ENCODE results near the gene AMFR.

Gene AMFR

DNA sequence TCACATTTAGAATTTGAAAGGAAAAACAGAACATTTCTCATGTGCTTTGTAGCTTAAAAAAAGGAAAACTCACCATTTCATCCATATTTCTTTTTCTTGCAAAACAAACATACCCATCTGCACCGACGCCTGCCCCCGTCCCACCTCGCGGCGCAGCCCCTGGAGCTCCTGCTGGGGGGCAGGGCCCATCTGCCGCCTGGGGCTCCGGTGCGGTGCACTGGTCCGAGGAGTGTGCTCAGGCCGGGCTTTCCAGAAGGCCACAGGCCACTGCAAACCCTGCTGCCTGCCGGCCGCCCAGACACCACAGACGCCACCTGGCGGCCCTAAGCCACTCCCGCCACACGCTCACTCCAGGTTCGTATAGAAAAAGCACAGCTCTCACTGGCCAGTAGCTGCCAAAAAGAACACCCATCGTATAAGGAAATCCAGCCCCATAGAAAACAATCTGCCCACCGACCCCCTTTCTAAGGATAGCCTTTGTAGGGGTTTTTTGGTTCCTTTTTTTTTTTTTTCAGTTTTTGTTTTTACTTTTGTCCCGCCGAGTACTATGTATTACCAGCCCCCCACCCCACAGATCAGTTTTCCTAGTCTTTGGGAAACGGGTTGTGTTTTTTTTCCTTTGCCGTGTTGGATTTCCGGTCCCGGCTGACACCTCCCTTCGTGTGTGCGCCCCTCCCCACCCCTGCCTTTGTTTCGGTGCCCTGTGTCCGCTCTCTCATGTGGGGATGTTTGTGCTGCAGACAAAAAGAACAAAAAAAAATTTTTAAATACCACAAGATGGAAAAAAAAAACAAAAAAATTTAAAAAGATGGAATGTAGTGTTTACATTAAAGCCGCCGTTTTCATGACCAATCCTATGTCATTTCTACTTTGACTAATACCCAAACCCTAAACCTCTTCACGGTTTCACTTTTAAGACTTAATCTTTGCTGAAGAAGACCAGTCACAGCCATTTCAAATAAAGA is 68.8 kb downstream of the AMFR start:
- peak overlapping the region; percentile 53 for H3K4me3 ChIP-seq (ENCODE audit: control insufficient read depth, low read depth, low read length)
- TF ChIP-seq, protein P1, sequence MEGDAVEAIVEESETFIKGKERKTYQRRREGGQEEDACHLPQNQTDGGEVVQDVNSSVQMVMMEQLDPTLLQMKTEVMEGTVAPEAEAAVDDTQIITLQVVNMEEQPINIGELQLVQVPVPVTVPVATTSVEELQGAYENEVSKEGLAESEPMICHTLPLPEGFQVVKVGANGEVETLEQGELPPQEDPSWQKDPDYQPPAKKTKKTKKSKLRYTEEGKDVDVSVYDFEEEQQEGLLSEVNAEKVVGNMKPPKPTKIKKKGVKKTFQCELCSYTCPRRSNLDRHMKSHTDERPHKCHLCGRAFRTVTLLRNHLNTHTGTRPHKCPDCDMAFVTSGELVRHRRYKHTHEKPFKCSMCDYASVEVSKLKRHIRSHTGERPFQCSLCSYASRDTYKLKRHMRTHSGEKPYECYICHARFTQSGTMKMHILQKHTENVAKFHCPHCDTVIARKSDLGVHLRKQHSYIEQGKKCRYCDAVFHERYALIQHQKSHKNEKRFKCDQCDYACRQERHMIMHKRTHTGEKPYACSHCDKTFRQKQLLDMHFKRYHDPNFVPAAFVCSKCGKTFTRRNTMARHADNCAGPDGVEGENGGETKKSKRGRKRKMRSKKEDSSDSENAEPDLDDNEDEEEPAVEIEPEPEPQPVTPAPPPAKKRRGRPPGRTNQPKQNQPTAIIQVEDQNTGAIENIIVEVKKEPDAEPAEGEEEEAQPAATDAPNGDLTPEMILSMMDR (IDR thresholded peaks at IDR 0.05; ENCODE audit: control insufficient read depth, insufficient read depth, low read depth, low read length, missing control alignments): peak; percentile 95
- peak; percentile 37 for DNase-seq (ENCODE audit: low read depth)

DNA sequence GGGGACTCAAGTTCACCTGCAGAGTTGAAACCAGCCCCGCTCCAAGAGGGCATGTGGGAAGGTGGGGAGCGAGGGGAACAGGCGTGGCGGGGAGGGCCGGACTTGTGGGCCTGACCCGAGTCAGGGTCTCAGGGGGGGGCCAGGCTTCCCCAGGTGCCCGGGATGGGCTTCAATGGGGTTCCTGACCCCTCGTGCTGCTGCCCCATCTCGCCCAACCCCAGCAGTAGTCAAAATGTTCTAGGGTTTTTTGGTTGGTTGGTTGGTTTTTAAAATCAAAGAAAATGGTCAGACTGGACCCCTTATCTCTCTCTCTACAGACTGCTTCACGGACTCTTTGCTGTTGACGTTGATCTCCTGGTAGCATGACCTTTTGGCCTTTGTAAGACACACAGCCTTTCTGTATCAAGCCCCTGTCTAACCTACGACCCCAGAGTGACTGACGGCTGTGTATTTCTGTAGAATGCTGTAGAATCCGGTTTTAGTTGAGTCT is 69.5 kb downstream of the AMFR start:
- TF ChIP-seq, protein P1 (IDR thresholded peaks at IDR 0.05; ENCODE audit: control insufficient read depth, insufficient read depth, low read depth, low read length, missing control alignments): no peak
- no peak for DNase-seq (ENCODE audit: low read depth)
- no peak overlapping the region for H3K4me3 ChIP-seq (ENCODE audit: control insufficient read depth, low read depth, low read length)

DNA sequence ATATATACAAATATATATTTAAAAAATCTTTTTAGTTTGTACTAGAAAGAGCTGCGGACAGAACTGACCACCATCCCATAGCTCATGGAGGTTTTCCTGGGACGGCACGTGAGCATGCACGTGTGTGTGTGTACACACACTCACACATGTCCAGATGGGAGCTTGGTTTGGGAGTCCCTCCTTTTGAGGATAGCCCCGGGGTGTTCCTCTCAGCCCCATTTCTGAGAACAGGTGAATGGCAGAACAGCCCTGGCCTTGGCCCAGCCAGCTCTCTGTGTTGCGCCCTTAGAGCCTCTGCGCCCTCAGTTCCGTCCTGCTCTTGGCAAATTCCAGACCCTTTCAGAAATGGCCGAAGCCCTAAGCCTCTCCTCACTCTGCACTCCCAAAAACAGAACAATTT is 70.1 kb downstream of the AMFR start:
- TF ChIP-seq, protein P1 (IDR thresholded peaks at IDR 0.05; ENCODE audit: control insufficient read depth, insufficient read depth, low read depth, low read length, missing control alignments): no peak
- no peak for DNase-seq (ENCODE audit: low read depth)
- H3K4me3 ChIP-seq (ENCODE audit: control insufficient read depth, low read depth, low read length): no peak overlapping the region

DNA sequence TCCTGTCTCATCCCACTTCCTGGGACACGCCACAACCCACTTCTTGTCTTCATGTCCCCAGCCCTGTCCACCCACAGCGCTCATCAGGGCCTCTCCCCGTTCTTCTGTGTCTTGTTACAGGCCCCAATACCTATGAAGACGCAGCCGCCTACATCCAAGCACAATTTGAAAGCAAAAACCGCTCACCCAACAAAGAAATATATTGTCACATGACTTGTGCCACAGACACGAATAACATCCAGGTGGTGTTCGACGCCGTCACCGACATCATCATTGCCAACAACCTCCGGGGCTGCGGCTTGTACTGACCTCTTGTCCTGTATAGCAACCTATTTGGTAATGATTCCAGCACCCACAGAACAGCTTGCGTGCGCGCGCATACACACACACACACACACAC is 70.6 kb downstream of the AMFR start:
- TF ChIP-seq, protein P1 (IDR thresholded peaks at IDR 0.05; ENCODE audit: control insufficient read depth, insufficient read depth, low read depth, low read length, missing control alignments): no peak
- H3K4me3 ChIP-seq (ENCODE audit: control insufficient read depth, low read depth, low read length): no peak overlapping the region
- no peak for DNase-seq (ENCODE audit: low read depth)

DNA sequence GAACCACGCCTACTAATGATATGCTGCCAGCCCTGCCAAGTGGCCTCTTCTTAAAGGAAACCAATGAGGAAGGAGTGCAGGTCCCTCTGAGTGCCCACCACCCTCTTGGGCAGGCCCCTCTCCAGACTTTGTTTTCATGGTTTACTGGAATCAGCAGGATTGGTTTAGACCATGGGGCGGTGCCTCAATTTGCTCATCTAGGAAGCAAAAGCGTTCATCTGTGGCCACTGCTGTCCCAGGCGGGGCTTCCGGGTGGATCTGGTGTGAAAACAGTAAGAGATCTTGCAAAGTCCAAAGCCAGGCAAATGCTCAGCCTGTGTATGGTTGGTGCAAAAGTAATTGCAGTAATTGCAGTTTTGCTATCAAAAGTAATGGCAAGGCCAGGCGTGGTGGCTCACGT is 71.3 kb downstream of the AMFR start:
- TF ChIP-seq, protein P1 (IDR thresholded peaks at IDR 0.05; ENCODE audit: control insufficient read depth, insufficient read depth, low read depth, low read length, missing control alignments): no peak
- H3K4me3 ChIP-seq (ENCODE audit: control insufficient read depth, low read depth, low read length): no peak overlapping the region
- DNase-seq (ENCODE audit: low read depth): no peak

DNA sequence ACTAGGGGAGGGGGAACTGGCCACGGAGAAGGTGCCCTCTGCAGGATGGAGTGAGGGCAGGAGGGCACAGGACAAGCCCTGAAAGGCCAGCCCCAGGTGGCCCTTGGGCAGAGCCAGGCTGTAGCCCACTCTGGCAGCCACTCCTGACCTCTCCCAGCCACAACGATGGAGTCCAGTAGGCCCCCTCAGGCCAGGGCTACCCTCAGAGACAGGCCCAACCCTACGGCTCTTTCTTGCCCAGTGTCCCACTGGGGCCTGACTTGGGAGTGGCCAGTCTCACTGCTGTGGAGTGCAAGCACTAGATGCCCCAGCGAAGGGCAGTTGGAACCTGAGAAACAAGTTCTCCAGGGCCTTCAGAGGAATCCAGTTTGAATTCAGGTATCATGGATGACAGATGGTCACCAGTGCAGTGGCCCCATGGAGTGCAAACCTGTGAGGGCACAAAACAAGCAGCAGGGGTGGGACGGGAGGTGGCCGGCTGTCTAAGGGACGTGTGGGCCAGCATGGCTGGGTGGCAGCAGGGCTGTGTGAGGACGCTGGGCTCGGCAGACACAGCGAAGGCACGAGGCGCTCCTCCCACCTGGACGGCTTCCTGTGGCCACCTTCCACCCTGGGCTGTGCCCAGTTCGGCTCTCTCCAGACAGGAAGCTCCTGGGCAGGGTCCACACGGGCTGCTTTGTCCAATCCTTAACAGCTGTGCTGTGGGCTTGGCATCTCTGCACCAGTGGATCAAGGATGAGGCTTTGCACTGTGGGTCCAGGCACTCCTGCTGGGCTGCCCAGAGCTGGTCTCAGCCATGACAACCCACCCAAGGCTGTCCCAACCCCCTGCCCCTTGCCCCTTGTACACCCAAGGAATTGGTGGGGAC is 72.1 kb downstream of the AMFR start:
- H3K4me3 ChIP-seq (ENCODE audit: control insufficient read depth, low read depth, low read length): no peak overlapping the region
- DNase-seq (ENCODE audit: low read depth): no peak
- TF ChIP-seq, protein P1 (IDR thresholded peaks at IDR 0.05; ENCODE audit: control insufficient read depth, insufficient read depth, low read depth, low read length, missing control alignments): no peak

Data from AG09309 (cell line).